Articular chondrocyte of knee joint (primary cell): ENCODE measurements around the gene AKR7A3. TPM values are rescaled to one million over a fixed set of nuclear protein-coding genes. Genes with fewer than 3 reads are reported as not detected.

Experiments used
- small RNA-seq: library from RNA; depleted of rRNA; stranded (forward); fragments of <200 nt; gene quantifications from one replicate; pipeline ENCODE3, GENCODE V24; 2012
- total RNA-seq: library from RNA; depleted of rRNA; stranded (reverse); fragments of >200 nt; gene quantifications from 2 replicates; pipeline ENCODE4 v1.2.3, GENCODE V29; 2012

The AKR7A3 gene
- 0.52 and 0.86 TPM in 2 replicates for total RNA-seq

GRCh38 chr1:19288324-19289241 lies at the start of gene AKR7A3:
AKR7A3 (minus strand) TSS chr1:19288770; CDS start chr1:19288709, 61 bp downstream.

GRCh38 chr1:19311931-19312781 lies 23.6 kb upstream of the AKR7A3 start, which contains the start of the genes AKR7A2 and SLC66A1:
AKR7A2 (minus strand) TSS chr1:19312144; CDS start chr1:19312124, 20 bp downstream.
SLC66A1 (plus strand) TSS chr1:19312326; CDS start chr1:19317678, 5,352 bp downstream.

DNA sequence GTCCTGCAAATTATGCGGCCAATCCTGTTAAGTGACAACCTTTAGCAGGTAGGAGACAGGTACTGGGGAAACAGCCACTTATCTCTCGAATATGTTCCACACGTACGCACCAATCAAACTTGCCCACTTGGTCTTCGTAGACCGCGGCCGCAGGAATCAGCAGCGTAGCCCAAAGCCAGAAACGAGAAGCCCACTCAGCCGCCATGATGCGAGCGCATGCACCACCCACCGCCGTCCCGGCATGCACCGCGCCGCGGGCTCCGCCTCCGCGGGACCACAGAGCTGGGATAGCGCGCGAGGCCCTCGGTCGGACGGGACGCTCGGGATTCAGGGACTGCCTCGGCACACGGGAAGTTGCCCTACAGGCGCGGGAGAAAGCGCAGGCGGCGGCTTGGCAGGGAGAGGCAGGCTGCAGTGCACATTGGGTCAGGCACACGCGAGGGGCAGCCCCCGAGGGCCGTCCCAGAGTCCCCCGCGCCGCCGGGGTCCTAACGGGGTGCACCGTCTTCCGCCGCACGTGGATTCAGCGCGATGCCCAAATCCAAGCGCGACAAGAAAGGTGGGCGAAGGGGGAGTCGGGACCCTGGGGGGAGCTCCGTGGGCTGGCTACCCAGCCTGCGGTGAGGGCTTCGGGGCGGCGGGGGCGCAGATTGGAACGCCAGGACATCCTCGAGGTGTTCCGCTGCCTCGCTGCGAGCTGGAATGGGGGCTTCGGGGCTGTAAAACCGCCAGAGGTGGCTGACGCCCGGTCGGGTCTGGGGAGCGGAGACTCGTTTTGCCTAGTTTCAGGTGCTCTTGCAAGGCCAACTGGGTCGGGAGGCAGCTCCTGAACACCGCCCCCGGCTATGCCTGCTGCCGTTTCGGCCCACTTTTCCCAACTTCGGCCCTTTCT lies 37.0 kb downstream of the AKR7A3 start, which contains the start of the genes EMC1 and MRTO4:
EMC1 (minus strand) TSS at position 220 of the 892 bp plus-strand sequence; CDS start at position 205, 15 bp downstream.
MRTO4 (plus strand) TSS at position 501 of the 892 bp plus-strand sequence; CDS start at position 532, 31 bp downstream.

Small RNA genes lying within 50 kb of the gene (small RNA-seq; reads per million reads assigned to genes)
- not detected for gene RNU6-1099P

Other genes with a start within 250 kb of the AKR7A3 start
- gene UBR4, start 78.5 kb downstream of the AKR7A3 start, total RNA-seq, result 150 TPM in 2 replicates
- 53.7 and 54.2 TPM in 2 replicates for gene EMC1, start 37.2 kb downstream of the AKR7A3 start, total RNA-seq
- gene MRTO4, start 37.0 kb downstream of the AKR7A3 start, total RNA-seq, result 17.2 and 19.7 TPM in 2 replicates
- 60.2 and 73.3 TPM in 2 replicates for gene AKR7A2, start 23.4 kb upstream of the AKR7A3 start, total RNA-seq
- 16.8 and 17.9 TPM in 2 replicates for gene SLC66A1, start 23.6 kb upstream of the AKR7A3 start, total RNA-seq
- gene CAPZB, start 196.8 kb upstream of the AKR7A3 start, total RNA-seq, result 203 and 216 TPM in 2 replicates